Caki2 (cell line): Measurements from ENCODE around the gene KLHL33. TPM values are rescaled to one million over a fixed set of nuclear protein-coding genes. Genes with fewer than 3 reads are reported as not detected.
A peak's percentile ranks its signal among the peaks of the same experiment; 100 is the strongest.
"Not testable (repeated sequence)": the region's sequence is repeated elsewhere in the genome, so short reads cannot be mapped to it uniquely, and the experiment has no call there.

ENCODE experiments used
- DNase-seq: peaks from one replicate; pipeline ENCODE4 v3.0.0-alpha.2; 2015; ENCODE audit warnings: low read depth
- in situ Hi-C: cut with HindIII; loops from 2 replicates; pipeline ENCODE4 v1.10.0; 2016; ENCODE audit warnings: low sequenced_read_pairs, low pct_unique_long_range_greater_than_20kb, mixed read lengths
- total RNA-seq: library from RNA; depleted of rRNA; stranded (reverse); fragments of >200 nt; shearing (Covaris generic); gene quantifications from 2 replicates; pipeline ENCODE4 v1.2.3, GENCODE V29; 2014; ENCODE audit warnings: low replicate concordance

The KLHL33 gene
- total RNA-seq, 1 experiment from 2014 or later: not detected

GRCh38 chr14:20455355-20456300, 19.7 kb upstream of the KLHL33 start:
- in situ Hi-C loops: no loop called here
- no peak for DNase-seq

GRCh38 chr14:20454516-20455354, 18.8 kb upstream of the KLHL33 start, which contains the start of the genes APEX1 and OSGEP:
Gene APEX1, plus strand, starts transcription at chr14:20455226. Its CDS starts 420 bp downstream, at chr14:20455646.
Gene OSGEP, minus strand, starts transcription at chr14:20454812. Its CDS starts 129 bp downstream, at chr14:20454683.
- in situ Hi-C loops: no loop called here

GRCh38 chr14:20452831-20453230, 16.9 kb upstream of the KLHL33 start:
- in situ Hi-C loops, DNase-seq: not testable (repeated sequence)

More at GRCh38 chr14:20454516-20455354, 18.8 kb upstream of the KLHL33 start, which contains the start of the genes APEX1 and OSGEP:
- DNase-seq: peak; percentile 96

- DNase-seq: no peak
- in situ Hi-C loops: no loop called here
Measured at GRCh38 chr14:20446889-20447288, 10.9 kb upstream of the KLHL33 start.

GRCh38 chr14:20443650-20444049, 7.7 kb upstream of the KLHL33 start:
- DNase-seq, in situ Hi-C loops: not testable (repeated sequence)

- no peak for DNase-seq
- in situ Hi-C loops: no loop called here
Measured at GRCh38 chr14:20441461-20441860, 5.5 kb upstream of the KLHL33 start.

GRCh38 chr14:20440882-20441281, 4.9 kb upstream of the KLHL33 start:
- in situ Hi-C loops: no loop called here
- DNase-seq: no peak

- DNase-seq: no peak
- in situ Hi-C loops: no loop called here
Measured at GRCh38 chr14:20440465-20440864, 4.5 kb upstream of the KLHL33 start.

GRCh38 chr14:20438664-20439063, 2.7 kb upstream of the KLHL33 start:
- in situ Hi-C loops: no loop called here
- no peak for DNase-seq

GRCh38 chr14:20436363-20436755, 393 bp upstream of the KLHL33 start:
- no peak for DNase-seq
- in situ Hi-C loops: no loop called here

- DNase-seq: no peak
- in situ Hi-C loops: no loop called here
Measured at GRCh38 chr14:20434701-20435581, 1.0 kb downstream of the KLHL33 start.

GRCh38 chr14:20429801-20430669, 5.9 kb downstream of the KLHL33 start:
- no peak for DNase-seq
- in situ Hi-C loops: no loop called here

- in situ Hi-C loops: no loop called here
- DNase-seq: no peak
Measured at GRCh38 chr14:20428802-20429201, 7.2 kb downstream of the KLHL33 start.

- in situ Hi-C loops: no loop called here
- no peak for DNase-seq
Measured at GRCh38 chr14:20428010-20428365, 8.0 kb downstream of the KLHL33 start.

GRCh38 chr14:20427231-20428009, 8.5 kb downstream of the KLHL33 start:
- in situ Hi-C loops: no loop called here
- peak; percentile 57 for DNase-seq

GRCh38 chr14:20424851-20425250, 11.1 kb downstream of the KLHL33 start:
- in situ Hi-C loops: no loop called here

More at GRCh38 chr14:20424851-20425250, 11.1 kb downstream of the KLHL33 start:
- no peak for DNase-seq
